Measurements from ENCODE around the gene C19orf12.
A peak's percentile ranks its signal among the peaks of the same experiment; 100 is the strongest.

GRCh38 chr19:29690842-29691241 lies 24.2 kb downstream of the C19orf12 start:
- TF ChIP-seq, protein P1, sequence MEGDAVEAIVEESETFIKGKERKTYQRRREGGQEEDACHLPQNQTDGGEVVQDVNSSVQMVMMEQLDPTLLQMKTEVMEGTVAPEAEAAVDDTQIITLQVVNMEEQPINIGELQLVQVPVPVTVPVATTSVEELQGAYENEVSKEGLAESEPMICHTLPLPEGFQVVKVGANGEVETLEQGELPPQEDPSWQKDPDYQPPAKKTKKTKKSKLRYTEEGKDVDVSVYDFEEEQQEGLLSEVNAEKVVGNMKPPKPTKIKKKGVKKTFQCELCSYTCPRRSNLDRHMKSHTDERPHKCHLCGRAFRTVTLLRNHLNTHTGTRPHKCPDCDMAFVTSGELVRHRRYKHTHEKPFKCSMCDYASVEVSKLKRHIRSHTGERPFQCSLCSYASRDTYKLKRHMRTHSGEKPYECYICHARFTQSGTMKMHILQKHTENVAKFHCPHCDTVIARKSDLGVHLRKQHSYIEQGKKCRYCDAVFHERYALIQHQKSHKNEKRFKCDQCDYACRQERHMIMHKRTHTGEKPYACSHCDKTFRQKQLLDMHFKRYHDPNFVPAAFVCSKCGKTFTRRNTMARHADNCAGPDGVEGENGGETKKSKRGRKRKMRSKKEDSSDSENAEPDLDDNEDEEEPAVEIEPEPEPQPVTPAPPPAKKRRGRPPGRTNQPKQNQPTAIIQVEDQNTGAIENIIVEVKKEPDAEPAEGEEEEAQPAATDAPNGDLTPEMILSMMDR (IDR thresholded peaks at IDR 0.05 in 2 of 3, conservative IDR thresholded peaks at IDR 0.05 in 1 of 3; ENCODE audit: borderline replicate concordance in 1 of 3, insufficient read depth in 1 of 3, low read depth in 2 of 3, low read length in 2 of 3): peak; percentile 37 to 47 (median 39); a peak in 4 of 6 replicates
- no peak for TF ChIP-seq POLR2A (IDR thresholded peaks at IDR 0.05; ENCODE audit: borderline replicate concordance, extremely low read depth, insufficient read depth, insufficient read length)
- TF ChIP-seq, protein P2, sequence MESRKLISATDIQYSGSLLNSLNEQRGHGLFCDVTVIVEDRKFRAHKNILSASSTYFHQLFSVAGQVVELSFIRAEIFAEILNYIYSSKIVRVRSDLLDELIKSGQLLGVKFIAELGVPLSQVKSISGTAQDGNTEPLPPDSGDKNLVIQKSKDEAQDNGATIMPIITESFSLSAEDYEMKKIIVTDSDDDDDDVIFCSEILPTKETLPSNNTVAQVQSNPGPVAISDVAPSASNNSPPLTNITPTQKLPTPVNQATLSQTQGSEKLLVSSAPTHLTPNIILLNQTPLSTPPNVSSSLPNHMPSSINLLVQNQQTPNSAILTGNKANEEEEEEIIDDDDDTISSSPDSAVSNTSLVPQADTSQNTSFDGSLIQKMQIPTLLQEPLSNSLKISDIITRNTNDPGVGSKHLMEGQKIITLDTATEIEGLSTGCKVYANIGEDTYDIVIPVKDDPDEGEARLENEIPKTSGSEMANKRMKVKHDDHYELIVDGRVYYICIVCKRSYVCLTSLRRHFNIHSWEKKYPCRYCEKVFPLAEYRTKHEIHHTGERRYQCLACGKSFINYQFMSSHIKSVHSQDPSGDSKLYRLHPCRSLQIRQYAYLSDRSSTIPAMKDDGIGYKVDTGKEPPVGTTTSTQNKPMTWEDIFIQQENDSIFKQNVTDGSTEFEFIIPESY (IDR thresholded peaks at IDR 0.05; ENCODE audit: extremely low read depth, insufficient replicate concordance, low read length): no peak

Data from HCT116 (cell line).